A549 (cell line): ENCODE results near the gene KDM5B.

Source experiments
- JUNB ChIP-seq: fragments of >200 bp; sonication (Bioruptor Twin); formaldehyde crosslinking; IDR thresholded peaks from 2 replicates; pipeline ENCODE4 v1.6.1; 2016
- MAFK ChIP-seq: fragments of 450-650 bp; IDR thresholded peaks from 2 replicates; pipeline ENCODE4 v1.6.1; 2014; ENCODE audit not compliant: partially characterized antibody
- POLR2A ChIP-seq: IDR thresholded peaks from 2 replicates; pipeline ENCODE4 v1.6.1; 2012; ENCODE audit warnings: mild to moderate bottlenecking, low read length
- RNF2 ChIP-seq: fragments of 200-600 bp; sonication (generic); IDR thresholded peaks from 2 replicates; pipeline ENCODE4 v1.6.1; 2016; ENCODE audit warnings: low read depth, mild to moderate bottlenecking, antibody characterized with exemption, moderate library complexity, borderline replicate concordance
- TF ChIP-seq, protein P1 (sequence below): fragments of 250-450 bp; sonication (Bioruptor Pico); IDR thresholded peaks from 2 replicates; pipeline ENCODE4 v1.5.0; 2020; ENCODE audit warnings: low read depth, mild to moderate bottlenecking, moderate library complexity

DNA sequence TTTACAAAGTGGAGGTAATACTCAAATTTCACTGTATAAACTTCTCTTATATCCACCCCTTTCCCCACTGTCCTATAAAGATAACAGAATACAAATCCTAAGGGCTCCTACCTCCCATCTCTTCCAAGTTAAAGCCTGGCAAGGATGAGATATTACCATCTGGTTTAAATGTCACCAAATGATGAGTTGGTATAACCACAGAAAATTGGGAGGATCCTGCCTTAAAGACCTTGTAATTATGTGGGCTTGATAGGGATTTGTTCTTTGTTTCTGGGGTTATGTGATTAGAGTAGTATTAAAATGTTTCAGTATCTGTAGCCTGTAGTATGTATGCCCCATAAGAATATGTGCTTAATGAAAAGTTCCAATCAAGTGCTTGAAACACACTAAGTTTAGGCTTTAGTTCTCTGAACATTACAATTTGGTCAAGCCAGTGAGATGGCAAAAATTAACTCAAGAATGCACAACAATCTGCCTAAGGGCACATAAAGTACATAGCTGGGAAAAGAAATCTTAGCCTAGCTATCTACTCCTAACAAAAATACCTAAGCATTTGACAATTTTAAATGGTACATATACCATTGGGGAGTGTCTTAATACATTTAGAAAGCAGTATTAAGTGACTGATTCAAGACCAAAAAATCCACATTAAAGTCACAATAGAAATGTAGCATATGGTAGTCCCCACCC, 14.0 kb downstream of the KDM5B start:
- TF ChIP-seq POLR2A: no peak
- TF ChIP-seq JUNB: no peak
- TF ChIP-seq RNF2: no peak
- no peak for TF ChIP-seq MAFK
- TF ChIP-seq, protein P1, sequence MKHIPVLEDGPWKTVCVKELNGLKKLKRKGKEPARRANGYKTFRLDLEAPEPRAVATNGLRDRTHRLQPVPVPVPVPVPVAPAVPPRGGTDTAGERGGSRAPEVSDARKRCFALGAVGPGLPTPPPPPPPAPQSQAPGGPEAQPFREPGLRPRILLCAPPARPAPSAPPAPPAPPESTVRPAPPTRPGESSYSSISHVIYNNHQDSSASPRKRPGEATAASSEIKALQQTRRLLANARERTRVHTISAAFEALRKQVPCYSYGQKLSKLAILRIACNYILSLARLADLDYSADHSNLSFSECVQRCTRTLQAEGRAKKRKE (CRISPR knock-in tag): no peak
